Fibroblast of lung (primary cell): ENCODE results near the gene VGF. TPM values are rescaled to one million over a fixed set of nuclear protein-coding genes. Genes with fewer than 3 reads are reported as not detected.

Experiments
- DNase-seq, 2 donors: peaks; one replicate each; pipeline versions ENCODE4 v3.0.0 to v3.0.0-alpha.2; 2010; ENCODE audit warnings: low read depth in 2 of 2
- H2AFZ ChIP-seq: 2 replicates; pipeline ENCODE4 v1.5.1; 2012; ENCODE audit warnings: low read length, control low read depth, inconsistent platforms
- H3K27ac ChIP-seq: 2 replicates; pipeline ENCODE4 v1.5.1; 2011; ENCODE audit warnings: low read length, control low read depth; ENCODE audit not compliant: insufficient read depth
- H3K27me3 ChIP-seq: 2 replicates; pipeline ENCODE4 v1.5.1; 2011; ENCODE audit warnings: mild to moderate bottlenecking, low read length; ENCODE audit not compliant: control insufficient read depth, insufficient read depth
- H3K36me3 ChIP-seq: 2 replicates; pipeline ENCODE4 v1.5.1; 2011; ENCODE audit warnings: low read length; ENCODE audit not compliant: control insufficient read depth, insufficient read depth
- H3K4me1 ChIP-seq: 2 replicates; pipeline ENCODE4 v1.5.1; 2011; ENCODE audit warnings: low read length; ENCODE audit not compliant: control insufficient read depth, insufficient read depth; ENCODE audit errors: extremely low read depth
- H3K4me2 ChIP-seq: 2 replicates; pipeline ENCODE4 v1.5.1; 2011; ENCODE audit warnings: low read length, control low read depth; ENCODE audit not compliant: insufficient read depth; ENCODE audit errors: extremely low read depth
- H3K4me3 ChIP-seq, 4 experiments: fragments of 200-600 bp in 1 of 4; sonication (generic) in 1 of 4; replicated peaks in 1 of 4; 2 replicates each; pipeline ENCODE4 v1.5.1; 2011 to 2016; ENCODE audit warnings: low read length in 4 of 4, low read depth in 3 of 4, mild to moderate bottlenecking in 3 of 4, control low read depth in 2 of 4, inconsistent platforms in 1 of 4, mixed read lengths in 1 of 4; ENCODE audit not compliant: insufficient read depth in 1 of 4; ENCODE audit errors: control extremely low read depth in 1 of 4
- H3K79me2 ChIP-seq: 2 replicates; pipeline ENCODE4 v1.5.1; 2012; ENCODE audit warnings: mild to moderate bottlenecking, low read length, inconsistent platforms; ENCODE audit not compliant: control insufficient read depth, insufficient read depth
- H3K9ac ChIP-seq: 2 replicates; pipeline ENCODE4 v1.5.1; 2011; ENCODE audit warnings: mild to moderate bottlenecking, low read length, control low read depth; ENCODE audit not compliant: insufficient read depth
- H3K9me3 ChIP-seq: 2 replicates; pipeline ENCODE4 v1.5.1; 2012; ENCODE audit warnings: low read depth, low read length; ENCODE audit not compliant: control insufficient read depth, insufficient read depth
- H4K20me1 ChIP-seq: 2 replicates; pipeline ENCODE4 v1.5.1; 2011; ENCODE audit warnings: low read length; ENCODE audit not compliant: control insufficient read depth, insufficient read depth; ENCODE audit errors: extremely low read depth
- CTCF ChIP-seq, 2 donors: IDR thresholded peaks in 1 of 2; conservative IDR thresholded peaks in 1 of 2; 1 replicate in 1 of 2; 2 replicates in 1 of 2; pipeline ENCODE4 v1.5.1; 2011 to 2012; ENCODE audit warnings: low read length in 2 of 2, control low read depth in 1 of 2, inconsistent platforms in 1 of 2, low read depth in 1 of 2, mild to moderate bottlenecking in 1 of 2
- EZH2 ChIP-seq: IDR thresholded peaks from 2 replicates; pipeline ENCODE4 v1.5.1; 2012; ENCODE audit warnings: low read length, control low read depth, mild to moderate bottlenecking; ENCODE audit errors: missing control alignments
- polyA plus RNA-seq, 2 donors: library from polyadenylated mRNA; depleted of rRNA in 1 of 2; stranded (reverse) in 1 of 2; unstranded in 1 of 2; fragments of >200 nt; gene quantifications; 2 replicates each; pipeline ENCODE4 v1.2.1, GENCODE V29; 2011 to 2012; ENCODE audit warnings: missing spikeins in 1 of 2
- total RNA-seq: library from RNA; depleted of rRNA; stranded (reverse); fragments of >200 nt; gene quantifications from 2 replicates; pipeline ENCODE4 v1.2.1, GENCODE V29; 2014

VGF gene
- total and polyA plus RNA-seq, 2 donors (not counting 1 experiment from before 2014, with no cell fraction given): 0.66 TPM; not detected in 1

DNA sequence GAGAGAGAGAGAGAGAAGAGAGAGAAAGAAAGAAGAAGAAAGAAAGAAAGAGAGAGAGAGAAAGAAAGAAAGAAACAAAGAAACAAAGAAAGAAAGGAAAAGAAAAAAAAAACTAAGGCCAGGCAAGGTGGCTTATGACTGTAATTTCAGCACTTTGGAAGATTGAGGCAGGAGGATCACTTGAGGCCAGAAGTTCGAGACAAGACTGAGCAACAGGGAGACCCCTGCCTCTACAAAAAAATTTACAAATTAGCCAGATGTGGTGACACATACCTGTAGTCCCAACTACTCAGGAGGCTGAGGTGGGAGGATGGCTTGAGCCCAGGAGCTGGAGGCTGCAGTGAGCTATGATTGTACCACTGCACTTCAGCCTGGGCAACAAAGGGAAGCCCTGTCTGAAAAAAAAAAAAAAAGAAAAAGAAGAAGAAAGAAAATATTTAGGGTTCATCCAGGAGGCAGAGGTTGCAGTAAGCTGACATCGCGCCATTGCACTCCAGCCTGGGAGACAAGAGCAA, 35.7 kb downstream of the VGF start:
- Histone ChIP-seq H3K27ac (peak overlapping the region; percentile 29), H3K9ac (no peak overlapping the region), H3K9me3 (no peaks in the 10 kb centered on the region), H3K79me2 (peaks cover 41% of the 10 kb centered on the region), H3K4me3 (peak overlapping the region in 1 of 4 experiments; percentile 57), H3K36me3 (peaks cover 29% of the 10 kb centered on the region), H3K4me1 (peaks cover 26% of the 10 kb centered on the region), H2AFZ (no peak overlapping the region), H3K27me3 (no peaks in the 10 kb centered on the region), H4K20me1 (no peaks in the 10 kb centered on the region), H3K4me2 (peak overlapping the region; percentile 18)
- TF ChIP-seq EZH2: no peak
- TF ChIP-seq CTCF (conservative IDR thresholded peaks at IDR 0.05 in 1 of 2, IDR thresholded peaks at IDR 0.05 in 1 of 2; ENCODE audit: low read depth in 1 of 2, low read length in 2 of 2): no peak
- no peak for DNase-seq

- Histone ChIP-seq H3K4me3 (peak overlapping the region; percentile 59 to 83 (median 72)), H3K4me1 (peaks cover 22% of the 10 kb centered on the region), H4K20me1 (no peaks in the 10 kb centered on the region), H3K27me3 (no peaks in the 10 kb centered on the region), H3K27ac (peak overlapping the region; percentile 73), H3K9ac (peak overlapping the region; percentile 61), H2AFZ (no peak overlapping the region), H3K79me2 (peaks cover 39% of the 10 kb centered on the region), H3K36me3 (peaks cover 21% of the 10 kb centered on the region), H3K4me2 (peak overlapping the region; percentile 81), H3K9me3 (no peaks in the 10 kb centered on the region)
- TF ChIP-seq EZH2 (no peak), CTCF (conservative IDR thresholded peaks at IDR 0.05 in 1 of 2, IDR thresholded peaks at IDR 0.05 in 1 of 2; ENCODE audit: low read depth in 1 of 2, low read length in 2 of 2) (no peak)
- DNase-seq: no peak
These were observed 37.1 kb downstream of the VGF start for GRCh38 chr7:101128040-101128834.

GRCh38 chr7:101127460-101128039, 37.8 kb downstream of the VGF start:
- TF ChIP-seq CTCF (conservative IDR thresholded peaks at IDR 0.05 in 1 of 2, IDR thresholded peaks at IDR 0.05 in 1 of 2; ENCODE audit: low read depth in 1 of 2, low read length in 2 of 2) (no peak), EZH2 (no peak)
- Histone ChIP-seq H4K20me1 (no peaks in the 10 kb centered on the region), H3K27ac (peak overlapping the region; percentile 73), H3K27me3 (no peaks in the 10 kb centered on the region), H2AFZ (no peak overlapping the region), H3K9me3 (no peaks in the 10 kb centered on the region), H3K79me2 (peaks cover 39% of the 10 kb centered on the region), H3K9ac (peak overlapping the region; percentile 61), H3K36me3 (peaks cover 18% of the 10 kb centered on the region), H3K4me2 (peak overlapping the region; percentile 81), H3K4me3 (peak overlapping the region; percentile 59 to 83 (median 72)), H3K4me1 (peaks cover 28% of the 10 kb centered on the region)
- DNase-seq: no peak
